GM21786 (cell line): Measurements from ENCODE around the gene DUSP10.

ENCODE experiments used
- ATAC-seq: cut with Tn5 transposase; IDR thresholded peaks from one replicate; pipeline ENCODE4 v1.9.1; 2021; ENCODE audit not compliant: unreplicated experiment

DUSP10 gene

DNA sequence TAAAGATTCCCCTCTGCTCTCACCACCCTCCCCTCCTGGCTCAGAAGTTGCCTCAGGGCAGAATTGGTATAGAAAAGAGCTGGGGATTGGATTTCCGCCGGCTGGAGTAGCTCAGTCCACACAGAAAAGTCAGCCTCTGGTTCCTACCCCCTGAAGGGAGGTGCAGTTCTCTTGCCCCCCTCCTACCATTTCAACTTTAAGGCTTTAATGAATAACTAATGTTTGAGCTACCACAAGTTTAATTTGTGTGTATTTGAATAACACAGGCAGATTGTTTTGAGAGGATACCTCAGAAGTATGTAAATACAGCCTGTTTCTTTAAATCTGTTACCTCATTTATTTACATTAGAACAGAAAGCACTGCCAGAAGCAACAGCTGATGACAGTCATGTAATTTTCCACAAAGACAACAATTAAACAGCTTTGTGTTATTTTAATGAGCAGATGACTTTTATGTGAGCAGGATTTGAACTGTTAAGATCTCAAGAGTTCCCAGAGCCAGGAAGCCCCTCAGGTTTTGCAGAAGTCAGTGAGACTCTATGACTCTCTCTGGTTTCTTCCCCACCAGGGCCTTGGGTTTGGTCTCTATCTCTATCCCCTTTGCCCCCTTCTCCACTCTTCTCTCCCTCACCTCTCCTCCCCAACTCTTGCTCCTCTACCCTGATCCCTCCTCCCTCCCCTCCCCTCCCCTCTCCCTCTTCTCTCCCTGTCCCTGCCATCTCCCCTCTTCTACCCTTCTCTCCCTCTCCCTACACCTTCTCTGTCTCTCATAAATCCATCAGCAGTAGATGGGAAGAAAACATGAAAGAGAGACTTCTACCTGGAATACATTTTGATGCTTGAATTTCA lies 26.3 kb downstream of the DUSP10 start:
- no peak for ATAC-seq

DNA sequence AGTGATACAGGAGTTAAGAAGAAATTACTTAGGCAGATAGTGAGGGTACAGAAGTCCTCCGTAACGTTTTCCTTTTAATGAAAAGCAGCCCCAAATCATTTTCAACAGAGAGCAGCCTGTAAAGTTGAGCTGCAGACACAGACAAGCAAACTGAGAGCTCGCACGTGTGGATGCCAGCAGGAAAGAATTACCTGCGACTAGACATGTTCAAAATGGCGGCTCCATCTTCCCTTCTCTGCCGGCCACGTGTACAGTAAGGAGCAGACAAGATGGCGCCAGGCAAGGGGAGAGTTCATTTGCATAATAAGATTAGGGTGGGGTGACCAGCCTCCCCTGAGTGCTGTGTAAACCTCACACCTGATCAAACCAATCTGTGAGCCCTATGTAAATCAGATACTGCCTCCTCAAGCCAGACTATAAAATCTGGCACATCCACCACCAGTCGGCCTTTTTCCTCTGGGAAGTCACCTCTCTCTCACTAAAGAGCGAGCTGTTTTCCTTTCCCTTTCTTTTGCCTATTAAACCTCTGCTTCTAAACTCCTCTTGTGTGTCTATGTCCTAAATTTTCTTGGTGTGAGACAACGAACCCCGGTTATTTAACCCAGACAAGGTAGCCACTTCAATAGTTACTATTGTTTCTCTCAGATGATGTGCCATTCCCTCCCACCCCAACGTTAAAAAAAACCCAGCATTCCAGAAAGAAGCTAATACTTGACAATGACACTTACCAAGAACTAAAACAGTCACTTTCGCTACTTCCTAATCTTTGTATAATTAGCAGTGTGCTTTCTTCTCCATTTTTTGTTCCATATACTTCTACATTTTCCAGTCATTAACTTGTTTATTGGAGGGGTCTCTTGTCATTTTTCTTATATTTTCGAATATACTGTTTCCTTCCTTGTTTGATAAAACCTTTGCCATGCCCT lies 27.4 kb downstream of the DUSP10 start:
- no peak for ATAC-seq

DNA sequence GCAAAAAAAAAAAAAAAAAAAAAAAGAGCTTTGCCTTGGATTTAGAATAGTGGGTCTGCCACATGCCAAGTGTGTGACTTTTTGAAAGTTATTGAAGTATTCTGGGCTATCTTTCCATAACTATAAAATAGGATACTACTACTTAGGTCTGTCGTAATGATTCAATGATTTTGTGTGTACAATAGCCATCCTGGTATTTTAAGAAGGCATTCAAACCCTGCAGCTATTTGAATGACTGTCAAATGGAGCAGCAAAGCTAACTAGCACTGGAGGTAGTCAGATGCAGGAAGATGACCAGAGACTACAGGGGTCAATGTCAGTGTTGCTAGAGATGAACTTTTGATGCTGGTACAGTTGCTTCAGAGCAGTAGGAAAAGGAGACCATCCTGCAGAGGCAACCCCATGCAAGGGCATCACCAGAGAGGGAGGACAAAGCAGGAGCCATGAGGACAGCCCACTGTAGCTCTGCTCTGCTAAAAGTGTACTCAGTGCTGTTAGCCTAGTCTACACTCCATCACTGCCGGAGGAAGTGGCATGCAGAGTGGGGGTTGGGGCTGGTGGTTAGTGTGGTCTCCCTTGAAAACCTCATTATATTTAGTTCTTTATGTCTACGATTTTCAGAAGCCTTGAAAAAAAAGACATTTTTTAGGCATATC lies 29.0 kb downstream of the DUSP10 start:
- peak; percentile 52 for ATAC-seq

DNA sequence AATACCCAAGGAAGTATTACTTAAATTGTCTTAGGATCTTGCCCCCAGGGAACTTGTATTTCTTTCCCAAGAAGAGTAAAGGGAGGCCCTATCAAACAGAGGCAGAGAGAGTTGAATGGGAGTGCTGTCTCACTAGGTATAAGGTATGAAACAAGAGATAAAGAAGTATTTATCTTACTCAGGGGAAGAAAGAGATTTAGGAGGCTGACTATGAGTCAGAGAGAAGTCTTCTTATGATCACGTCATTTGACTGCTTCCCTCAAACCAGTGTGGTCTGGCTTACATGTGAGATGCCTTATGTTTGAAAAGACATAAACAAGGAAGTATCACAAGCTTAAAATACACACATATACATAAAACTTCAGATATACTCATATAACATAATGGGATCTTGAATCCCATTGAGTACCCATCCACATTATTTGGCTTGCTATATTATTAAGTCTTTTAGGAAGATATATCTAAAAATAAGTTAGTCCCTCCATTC lies 29.6 kb downstream of the DUSP10 start:
- peak; percentile 51 for ATAC-seq

DNA sequence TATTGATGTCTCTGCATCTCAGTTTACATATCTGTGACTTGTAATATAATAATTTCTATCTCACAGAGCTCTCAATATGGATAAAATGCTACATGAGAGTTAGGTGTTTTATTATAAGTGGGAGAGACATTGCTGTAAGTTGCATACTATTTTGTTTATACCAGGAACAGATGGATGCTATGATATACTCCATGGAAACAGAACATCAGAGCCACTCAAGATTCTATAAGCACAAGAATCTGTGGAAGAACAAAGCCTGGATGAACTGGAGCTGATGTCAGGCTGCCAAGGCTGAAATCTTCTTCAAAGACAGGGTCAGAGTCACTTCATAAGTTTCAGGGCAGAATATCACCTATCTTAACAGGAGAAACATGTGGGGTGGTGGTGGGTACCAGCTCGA lies 30.2 kb downstream of the DUSP10 start:
- no peak for ATAC-seq

DNA sequence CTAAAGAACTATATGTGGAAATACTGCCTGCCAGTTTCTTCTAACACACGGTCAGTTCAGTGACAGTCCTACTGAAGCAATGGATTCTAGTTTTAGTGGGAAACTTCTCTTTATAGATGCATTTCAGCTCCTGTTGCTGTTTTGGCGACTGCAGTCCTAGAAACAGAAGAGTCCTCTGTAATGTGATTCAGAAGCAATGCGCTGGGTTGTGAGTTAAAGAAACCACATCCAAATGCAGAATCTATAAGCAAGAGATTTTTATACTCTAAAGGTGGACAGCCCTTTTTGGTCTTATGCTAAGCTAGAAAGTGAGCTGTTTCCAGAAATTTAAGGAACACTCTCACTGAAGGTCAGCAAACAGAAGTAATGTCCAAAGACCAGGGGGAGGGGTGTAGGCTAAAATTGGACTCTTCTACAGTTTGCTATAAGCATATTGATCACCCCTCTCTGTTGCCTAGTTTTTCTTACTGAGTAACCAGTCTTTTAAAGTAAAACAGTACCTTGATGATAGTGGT lies 30.8 kb downstream of the DUSP10 start:
- ATAC-seq = no peak

DNA sequence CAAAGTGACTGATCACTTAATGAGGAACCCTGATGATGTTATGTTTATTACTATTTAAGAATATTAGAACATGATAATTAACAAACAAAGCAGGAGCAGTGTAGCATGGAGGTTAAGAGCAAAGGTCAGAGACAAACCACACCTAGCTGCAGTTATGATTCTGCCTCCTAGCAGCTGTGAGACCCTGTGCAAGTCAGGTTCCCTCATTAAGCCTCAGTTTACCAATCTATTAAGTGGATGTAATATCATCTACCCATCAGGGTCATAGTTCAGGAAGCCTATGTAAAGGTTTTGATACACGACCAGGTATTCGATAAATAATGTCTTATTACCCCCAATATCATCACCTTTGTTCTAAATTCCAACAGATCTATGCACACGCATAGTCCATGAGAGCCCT lies 32.0 kb downstream of the DUSP10 start:
- ATAC-seq = no peak

DNA sequence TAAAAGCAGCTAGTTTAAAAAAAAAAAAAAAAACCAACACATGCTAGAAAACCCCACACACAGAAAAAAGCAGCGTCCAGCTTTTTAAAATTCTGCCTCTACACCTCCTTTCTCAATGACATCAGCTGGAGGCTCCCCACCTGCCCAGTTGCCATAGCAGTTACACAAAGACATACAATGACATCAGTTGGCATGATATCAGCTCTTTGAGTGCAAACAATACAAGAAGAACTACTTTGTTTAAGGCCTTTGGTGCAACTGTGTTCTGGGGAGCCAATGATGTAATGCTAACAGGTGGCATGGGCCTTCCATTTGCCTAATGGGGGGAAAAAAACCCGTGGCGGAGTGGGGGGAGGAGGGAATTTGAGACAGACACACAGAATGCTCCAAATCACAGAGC lies 32.9 kb downstream of the DUSP10 start:
- ATAC-seq = peak; percentile 42

DNA sequence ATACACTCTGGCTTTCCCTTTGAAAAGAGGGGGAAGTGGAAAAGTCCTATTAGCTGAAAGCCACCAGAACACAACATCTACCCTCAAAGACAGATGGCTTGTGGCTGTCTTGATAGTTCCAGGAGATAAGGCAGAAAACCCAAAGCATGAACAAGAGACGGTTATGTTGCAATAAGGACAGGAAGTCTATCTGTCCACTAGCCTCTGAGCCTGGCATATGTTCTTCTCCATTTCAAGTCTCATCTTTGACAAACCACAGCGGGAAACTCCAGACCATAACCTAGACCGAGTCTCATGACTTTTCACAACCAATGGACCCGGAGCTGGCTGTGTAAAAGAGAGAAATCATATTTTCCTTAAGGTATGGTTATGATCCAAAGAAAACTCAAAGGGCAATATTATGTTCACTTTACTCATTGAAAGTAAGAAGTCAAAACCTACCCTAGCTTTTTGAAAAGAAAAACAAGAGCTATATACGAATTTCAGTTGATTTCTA lies 33.8 kb downstream of the DUSP10 start:
- ATAC-seq = peak; percentile 45

DNA sequence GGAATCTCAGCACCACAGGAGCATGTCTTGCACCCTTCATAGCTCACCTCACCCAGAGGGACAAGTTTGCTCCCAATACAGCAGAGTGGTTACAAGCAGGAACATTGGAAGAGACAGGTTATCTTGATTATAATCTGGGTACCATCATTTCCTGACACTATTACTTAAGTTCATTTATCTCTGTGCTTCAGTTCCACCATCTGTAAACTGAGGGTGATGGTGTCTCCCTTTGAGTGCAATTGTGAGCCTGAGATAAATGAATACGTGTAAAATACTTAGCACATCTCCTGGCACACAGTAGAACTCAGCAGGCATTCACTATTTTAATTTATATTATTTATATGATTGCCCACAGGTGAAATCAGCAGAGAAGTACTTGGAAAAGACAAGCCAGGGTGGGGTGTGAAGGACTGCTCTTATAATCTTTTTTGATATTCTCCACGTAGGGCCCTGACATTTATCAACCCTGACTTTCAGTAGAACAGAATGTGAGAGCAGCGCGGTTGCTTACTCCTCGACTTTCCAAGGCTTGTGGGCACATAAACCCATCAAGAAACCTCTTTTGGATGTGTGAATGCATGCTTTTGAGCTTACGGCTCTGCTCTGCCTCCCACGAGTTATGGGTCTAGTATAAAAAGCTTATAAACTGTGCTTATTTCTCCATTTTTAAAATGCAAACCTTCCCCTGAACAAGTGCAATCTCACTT lies 34.9 kb downstream of the DUSP10 start:
- no peak for ATAC-seq

DNA sequence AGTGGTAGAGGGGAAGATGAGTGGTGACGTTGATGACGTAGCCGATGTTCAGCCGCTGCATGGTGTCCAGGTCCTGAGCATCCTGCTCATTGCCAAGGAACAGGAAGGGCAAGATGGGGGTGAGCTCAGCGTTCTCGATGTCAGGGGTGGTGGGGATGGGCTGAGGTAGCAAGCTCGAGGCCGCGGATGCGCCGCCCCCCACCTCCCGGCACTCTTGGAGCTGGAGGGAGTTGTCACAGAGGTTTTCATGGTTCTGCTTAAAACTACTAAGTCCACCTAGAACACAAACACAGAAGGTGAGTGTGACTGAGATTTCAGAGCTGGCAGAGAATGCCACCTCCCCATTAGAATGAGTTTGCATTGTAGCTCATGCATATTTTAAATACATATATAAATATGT lies 35.7 kb downstream of the DUSP10 start:
- no peak for ATAC-seq

DNA sequence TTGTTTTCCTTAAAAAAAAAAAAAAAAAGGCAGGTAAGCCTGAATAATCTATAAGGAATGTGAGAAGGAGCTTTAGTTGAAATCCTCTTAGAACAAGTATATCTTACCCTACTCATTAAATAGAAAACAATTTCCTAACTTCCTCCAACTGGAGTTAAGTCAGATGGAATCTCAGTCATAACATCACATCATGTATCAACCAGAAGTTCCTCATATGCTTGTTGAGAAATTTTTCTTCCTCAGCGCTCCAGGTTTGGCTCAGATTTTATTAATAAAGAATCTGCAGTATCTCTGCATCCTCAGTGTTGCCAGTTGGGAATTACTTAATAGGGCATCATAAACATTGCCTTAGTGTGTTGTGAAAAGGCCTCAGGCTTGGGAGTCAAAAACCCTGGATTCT lies 37.6 kb downstream of the DUSP10 start:
- no peak for ATAC-seq

DNA sequence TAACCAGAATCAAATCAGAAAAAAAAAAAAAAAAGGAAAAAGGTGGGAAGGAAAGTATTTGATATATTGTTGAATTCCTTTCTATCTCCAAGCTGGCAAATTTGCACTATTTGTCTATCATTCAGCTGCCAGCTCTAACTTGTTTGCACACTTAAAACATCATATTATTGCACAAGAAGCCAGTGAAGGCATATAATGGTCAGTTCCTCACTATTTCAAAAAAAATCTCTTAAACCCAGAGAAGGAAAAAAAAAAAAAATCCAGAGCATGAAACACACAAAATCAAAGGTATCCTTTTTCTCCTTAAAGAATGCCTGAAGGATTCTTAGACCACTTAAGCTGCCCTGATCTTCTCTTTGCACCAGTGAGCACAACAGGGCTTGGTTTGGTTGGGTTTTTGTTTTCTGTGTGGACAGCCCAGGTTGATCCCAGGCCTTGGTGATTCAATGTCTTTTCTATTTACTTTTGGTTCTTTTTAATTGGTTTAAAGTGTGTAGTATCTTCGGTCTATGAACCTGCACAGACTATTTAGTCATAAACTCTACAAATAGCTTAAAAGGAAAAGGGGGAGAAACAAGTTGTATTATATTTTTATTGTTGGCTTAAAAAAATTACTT lies 40.2 kb downstream of the DUSP10 start:
- no peak for ATAC-seq

DNA sequence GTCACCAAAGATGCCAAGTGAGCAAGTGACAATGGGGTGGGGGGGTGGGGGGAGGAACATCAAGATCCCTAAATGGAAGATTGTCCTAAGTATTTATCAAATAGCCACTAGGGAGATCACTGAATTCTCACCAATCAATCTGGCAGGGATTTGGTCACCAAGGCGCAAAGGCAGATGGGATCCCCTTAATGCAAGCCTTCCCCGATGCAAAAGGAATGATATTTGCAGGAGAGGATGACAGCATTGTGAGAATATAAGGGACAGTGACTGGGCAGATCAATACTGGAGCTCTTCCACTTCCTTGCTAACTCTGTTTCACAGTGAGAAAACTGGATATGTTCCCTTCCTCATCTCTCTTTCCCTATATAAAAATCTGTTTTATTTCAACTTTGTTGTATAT lies 40.9 kb downstream of the DUSP10 start:
- ATAC-seq = no peak

DNA sequence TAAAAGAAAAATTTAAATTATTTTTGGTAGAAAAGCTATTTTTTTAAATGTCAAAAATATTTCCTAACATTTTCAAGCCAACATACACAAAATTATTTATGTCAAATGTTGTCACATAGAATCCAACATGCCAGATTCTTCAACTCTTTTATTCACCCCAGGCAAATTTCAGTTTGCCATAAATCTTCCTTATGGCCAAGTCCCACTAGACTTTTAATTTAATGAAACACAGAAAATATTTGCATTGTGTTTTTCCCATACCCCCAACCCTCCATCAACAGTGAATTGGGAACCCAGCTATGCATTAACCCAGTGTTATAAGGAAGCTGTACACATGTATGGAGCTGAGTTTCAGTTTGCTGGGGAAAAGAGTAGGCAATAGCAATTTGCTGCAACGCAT lies 41.4 kb downstream of the DUSP10 start:
- no peak for ATAC-seq

DNA sequence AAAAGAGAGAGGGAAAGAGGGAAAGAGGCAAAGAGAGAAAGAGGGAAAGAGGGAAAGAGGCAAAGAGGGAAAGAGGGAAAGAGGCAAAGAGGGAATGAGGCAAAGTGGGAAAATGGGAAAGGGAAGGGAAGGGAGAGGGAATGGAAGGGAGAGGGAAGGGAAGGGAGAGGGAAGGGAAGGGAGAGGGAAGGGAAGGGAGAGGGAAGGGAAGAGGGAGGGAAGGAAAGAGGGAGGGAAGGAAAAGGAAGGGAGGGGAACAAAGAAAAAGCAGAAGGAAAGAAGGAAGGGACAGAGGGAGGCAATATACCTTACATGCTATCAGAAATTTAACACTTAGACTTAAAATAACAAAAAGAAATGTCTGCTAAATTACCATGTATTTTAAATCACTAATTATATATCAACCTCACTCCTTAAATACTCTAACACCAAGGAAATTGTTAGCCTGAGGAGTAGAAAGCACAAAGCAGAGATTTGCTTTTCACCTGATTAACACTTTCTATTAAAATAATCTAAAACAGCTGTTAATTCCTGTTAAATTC lies 41.8 kb downstream of the DUSP10 start:
- ATAC-seq = no peak

DNA sequence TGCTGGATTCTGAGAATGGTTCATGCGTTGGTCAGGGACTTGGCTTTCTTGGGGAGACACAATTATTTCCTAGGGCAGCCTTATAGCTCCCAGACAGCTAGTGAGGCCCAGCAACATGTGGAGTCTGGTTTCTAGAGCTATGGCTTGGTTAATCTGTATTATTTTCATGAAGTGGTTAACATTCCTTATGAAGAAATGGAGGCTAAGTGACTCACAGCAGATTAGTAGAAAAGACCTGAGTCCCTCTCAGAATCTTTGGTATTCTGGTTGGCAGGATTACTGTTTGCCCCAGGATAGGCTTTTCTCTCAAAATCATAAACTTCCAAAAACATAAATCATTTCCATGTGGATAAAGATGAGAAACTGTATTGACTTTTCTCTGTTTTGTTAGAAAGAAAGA lies 42.3 kb downstream of the DUSP10 start:
- no peak for ATAC-seq

DNA sequence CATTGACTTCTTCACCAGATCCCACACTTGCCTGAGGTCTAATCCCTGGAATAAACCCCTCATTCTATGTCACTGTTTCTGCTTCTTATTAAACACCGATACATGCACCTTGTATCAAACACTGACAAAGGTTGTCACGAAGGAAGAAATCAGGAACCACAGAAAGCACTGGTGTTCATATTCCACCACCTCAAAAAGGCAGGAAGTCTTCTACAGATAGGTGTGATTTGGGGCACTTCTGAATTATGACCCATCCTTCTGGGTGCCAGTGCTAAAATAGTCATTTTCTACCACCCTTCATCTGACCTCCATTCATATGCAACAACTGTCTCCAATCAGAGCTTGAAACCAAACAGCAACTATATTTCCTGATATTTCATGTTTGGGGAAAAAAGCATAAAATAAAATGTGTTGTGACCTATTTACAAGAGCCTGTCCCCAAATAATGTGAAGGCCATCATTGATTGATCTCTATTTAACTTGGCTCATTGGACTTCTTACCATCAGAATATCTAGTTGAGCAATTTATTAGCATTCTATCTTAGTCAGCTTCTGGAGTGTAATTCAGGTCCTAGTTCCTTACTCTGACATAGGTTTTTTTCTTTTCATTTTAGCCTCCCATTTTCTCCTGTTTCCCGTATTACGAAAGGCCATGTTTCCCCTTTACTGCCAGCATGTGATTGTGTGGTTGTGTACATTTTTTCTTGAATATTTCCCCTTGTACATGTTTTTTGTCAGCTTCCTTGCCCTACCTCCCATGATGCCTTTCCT lies 43.1 kb downstream of the DUSP10 start:
- no peak for ATAC-seq

DNA sequence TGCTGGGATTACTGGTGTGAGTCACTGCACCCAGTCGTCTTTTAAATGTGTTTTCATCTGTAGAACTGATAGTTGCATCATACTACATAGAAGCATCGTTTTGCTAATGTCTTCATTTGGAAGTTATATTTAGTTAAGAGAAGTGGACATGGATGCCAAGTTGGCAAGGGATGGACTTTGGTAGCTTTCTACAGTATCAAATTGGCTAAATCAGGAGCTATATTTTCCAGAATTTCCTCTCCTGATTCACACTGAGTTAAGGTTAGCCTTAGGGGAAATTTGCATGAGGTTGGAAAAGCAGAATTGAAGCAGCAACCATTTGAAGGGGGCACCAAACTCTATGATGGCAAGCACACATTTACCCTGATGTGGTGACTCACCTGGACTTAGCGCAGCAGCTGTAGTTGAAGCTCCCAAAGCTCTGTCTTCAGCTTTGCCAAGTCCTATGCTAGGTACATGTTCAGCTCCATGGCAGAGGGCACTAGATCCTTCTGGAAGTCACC lies 43.9 kb downstream of the DUSP10 start:
- no peak for ATAC-seq
